ENCODE results near the gene TSPO2. TPM values are rescaled to one million over a fixed set of nuclear protein-coding genes. Genes with fewer than 3 reads are reported as not detected.

The TSPO2 gene
- total and polyA plus RNA-seq, 2 of the 13 experiments (the other 11 are each of a cell fraction or from before 2014, with no cell fraction given): 0.55 TPM; not detected in 1

DNA sequence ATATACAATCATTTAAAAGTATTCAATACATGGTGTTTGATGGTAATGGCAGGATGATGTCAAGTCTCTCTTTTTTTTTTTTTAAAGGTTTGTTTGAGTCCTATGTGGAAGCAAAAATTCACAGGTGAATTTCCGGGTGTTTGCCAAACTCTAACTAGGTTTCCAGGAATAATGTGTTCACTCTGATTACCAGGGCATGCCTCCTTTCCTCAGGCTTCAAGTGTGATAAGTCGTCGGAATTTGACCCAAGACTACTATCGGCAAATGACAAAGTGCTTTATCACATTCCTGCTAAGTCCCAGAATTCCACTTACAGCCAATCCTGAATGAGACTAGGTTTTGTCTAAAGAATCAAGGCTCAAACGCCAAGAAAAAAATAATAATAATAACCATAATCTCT, 22.6 kb downstream of the TSPO2 start (continued):
- TF ChIP-seq ZNF230 (CRISPR knock-in tag; IDR thresholded peaks at IDR 0.05) (no peak), KLF13 (CRISPR knock-in tag; IDR thresholded peaks at IDR 0.05) (no peak), CREB1 (IDR thresholded peaks at IDR 0.05) (no peak), CREB1 (CRISPR knock-in tag; IDR thresholded peaks at IDR 0.05) (no peak), NKX3-1 (CRISPR knock-in tag; IDR thresholded peaks at IDR 0.05) (no peak), ZNF800 (CRISPR knock-in tag; IDR thresholded peaks at IDR 0.05) (no peak), SRSF1 (optimal IDR thresholded peaks at IDR 0.05; ENCODE audit: low read depth, low read length) (no peak), RBAK (CRISPR knock-in tag; IDR thresholded peaks at IDR 0.05) (no peak), ZSCAN29 (CRISPR knock-in tag; conservative IDR thresholded peaks at IDR 0.05) (no peak), ZNF850 (CRISPR knock-in tag; conservative IDR thresholded peaks at IDR 0.05) (no peak), MEIS1 (CRISPR knock-in tag; IDR thresholded peaks at IDR 0.05; ENCODE audit: borderline replicate concordance) (0 out of 2 replicates have a peak, but pooled peaks have one; percentile 3), ZNF891 (CRISPR knock-in tag; IDR thresholded peaks at IDR 0.05) (no peak), SOX13 (IDR thresholded peaks at IDR 0.05) (no peak), SOX13 (CRISPR knock-in tag; conservative IDR thresholded peaks at IDR 0.05 in 1 of 2, IDR thresholded peaks at IDR 0.05 in 1 of 2) (peak in 1 of 2 experiments; percentile 7; a peak in 1 of 4 replicates)
- TF ChIP-seq, protein P1, sequence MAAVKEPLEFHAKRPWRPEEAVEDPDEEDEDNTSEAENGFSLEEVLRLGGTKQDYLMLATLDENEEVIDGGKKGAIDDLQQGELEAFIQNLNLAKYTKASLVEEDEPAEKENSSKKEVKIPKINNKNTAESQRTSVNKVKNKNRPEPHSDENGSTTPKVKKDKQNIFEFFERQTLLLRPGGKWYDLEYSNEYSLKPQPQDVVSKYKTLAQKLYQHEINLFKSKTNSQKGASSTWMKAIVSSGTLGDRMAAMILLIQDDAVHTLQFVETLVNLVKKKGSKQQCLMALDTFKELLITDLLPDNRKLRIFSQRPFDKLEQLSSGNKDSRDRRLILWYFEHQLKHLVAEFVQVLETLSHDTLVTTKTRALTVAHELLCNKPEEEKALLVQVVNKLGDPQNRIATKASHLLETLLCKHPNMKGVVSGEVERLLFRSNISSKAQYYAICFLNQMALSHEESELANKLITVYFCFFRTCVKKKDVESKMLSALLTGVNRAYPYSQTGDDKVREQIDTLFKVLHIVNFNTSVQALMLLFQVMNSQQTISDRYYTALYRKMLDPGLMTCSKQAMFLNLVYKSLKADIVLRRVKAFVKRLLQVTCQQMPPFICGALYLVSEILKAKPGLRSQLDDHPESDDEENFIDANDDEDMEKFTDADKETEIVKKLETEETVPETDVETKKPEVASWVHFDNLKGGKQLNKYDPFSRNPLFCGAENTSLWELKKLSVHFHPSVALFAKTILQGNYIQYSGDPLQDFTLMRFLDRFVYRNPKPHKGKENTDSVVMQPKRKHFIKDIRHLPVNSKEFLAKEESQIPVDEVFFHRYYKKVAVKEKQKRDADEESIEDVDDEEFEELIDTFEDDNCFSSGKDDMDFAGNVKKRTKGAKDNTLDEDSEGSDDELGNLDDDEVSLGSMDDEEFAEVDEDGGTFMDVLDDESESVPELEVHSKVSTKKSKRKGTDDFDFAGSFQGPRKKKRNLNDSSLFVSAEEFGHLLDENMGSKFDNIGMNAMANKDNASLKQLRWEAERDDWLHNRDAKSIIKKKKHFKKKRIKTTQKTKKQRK (IDR thresholded peaks at IDR 0.05; ENCODE audit: low read length): no peak

Measured in HepG2 (cell line).